ENCODE data around the gene MYO3B.
"Not testable (repeated sequence)": the region's sequence is repeated elsewhere in the genome, so short reads cannot be mapped to it uniquely, and the experiment has no call there.

MYO3B gene

DNA sequence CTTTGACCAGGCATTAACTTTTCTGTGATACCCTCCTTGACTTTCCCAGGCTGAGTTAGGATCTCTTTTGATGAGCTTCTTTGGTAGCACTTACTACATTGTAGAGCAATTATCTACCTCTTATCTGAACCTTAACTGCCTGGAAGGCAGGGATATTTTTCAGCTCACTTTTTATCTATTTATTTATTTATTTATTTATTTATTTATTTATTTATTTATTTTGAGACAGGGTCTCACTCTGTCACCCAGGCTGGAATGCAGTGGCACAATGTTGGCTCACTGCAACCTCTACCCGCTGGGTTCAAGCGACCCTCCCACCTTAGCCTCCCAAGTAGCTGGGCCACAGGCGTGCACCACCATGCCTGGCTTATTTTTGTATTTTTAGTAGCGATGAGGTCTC lies 294.6 kb downstream of the MYO3B start:
- H3K27me3 Mint-ChIP-seq, result peaks cover 10% of the 10 kb centered on the region
- not testable (repeated sequence) for H3K36me3 Mint-ChIP-seq (ENCODE audit: low read depth); H3K4me3 Mint-ChIP-seq; H3K4me1 Mint-ChIP-seq (ENCODE audit: low read depth); H3K27ac Mint-ChIP-seq; H3K9me3 Mint-ChIP-seq

DNA sequence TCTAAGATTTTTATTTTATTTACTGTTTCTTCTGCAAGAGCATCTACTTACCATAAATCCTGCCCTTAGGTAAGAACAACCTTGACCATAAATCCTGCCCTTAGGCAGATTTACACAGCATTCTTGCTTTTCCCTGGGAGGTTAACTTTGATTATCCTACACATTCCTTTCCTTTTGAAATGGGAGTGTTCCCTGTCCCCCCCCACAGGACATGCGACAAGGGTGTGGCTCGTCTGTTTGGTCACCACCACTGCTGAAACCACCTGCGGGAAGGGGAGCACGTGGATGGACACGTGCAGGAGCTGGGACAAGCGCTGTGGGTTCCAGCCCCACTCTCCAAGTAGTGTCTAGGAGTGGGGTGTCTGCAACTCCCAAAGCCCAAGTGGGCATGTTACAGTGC lies 297.9 kb downstream of the MYO3B start:
- no peak overlapping the region for H3K4me3 Mint-ChIP-seq
- no peaks in the 10 kb centered on the region for H3K9me3 Mint-ChIP-seq
- peaks cover 10% of the 10 kb centered on the region for H3K27me3 Mint-ChIP-seq

DNA sequence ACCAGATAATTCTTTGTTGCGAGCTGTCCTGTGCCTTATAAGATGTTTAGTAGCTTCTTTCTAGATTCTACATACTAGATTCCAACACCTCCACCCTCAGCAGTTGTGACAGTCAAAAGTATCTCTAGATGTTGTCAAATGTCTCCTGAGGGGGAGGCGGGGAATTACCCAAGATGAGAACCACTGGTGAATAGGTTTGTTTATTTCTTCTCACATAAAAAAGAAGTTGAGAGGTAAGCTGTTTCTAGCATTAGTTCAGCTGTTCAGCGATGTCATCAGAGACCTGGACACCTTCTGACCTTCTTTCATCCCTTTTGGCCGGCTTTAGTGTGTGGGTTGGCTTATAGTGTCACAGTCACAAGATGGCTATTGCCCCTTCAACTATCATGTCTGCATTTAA lies 299.7 kb downstream of the MYO3B start:
- Mint-ChIP-seq H3K4me3 (no peak overlapping the region), H3K27me3 (peaks cover 14% of the 10 kb centered on the region), H3K4me1 (ENCODE audit: low read depth) (no peaks in the 10 kb centered on the region), H3K9me3 (no peaks in the 10 kb centered on the region), H3K36me3 (ENCODE audit: low read depth) (no peaks in the 10 kb centered on the region), H3K27ac (no peak overlapping the region)

More for the DNA sequence above, 297.9 kb downstream of the MYO3B start:
- no peak overlapping the region for H3K27ac Mint-ChIP-seq
- H3K4me1 Mint-ChIP-seq (ENCODE audit: low read depth), result no peaks in the 10 kb centered on the region
- H3K36me3 Mint-ChIP-seq (ENCODE audit: low read depth), result no peaks in the 10 kb centered on the region

DNA sequence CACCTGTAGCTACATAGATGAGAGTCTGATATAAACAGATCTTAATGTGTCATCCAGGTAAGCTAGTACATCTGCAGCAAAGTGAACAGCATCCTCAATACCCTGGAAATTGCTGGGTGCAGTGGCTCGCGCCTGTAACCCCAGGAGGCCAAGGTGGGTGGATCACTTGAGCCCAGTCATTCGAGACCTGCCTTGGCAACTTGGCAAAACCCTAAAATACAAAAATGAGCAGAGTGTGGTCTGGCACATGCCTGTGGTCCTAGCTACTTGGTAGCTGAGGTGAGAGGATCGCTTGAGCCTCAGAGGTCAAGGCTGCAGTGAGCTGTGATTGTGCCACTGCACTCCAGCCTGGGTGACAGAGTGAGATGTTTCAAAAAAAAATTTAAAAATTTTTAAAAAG lies 303.3 kb downstream of the MYO3B start:
- no peaks in the 10 kb centered on the region for H3K4me1 Mint-ChIP-seq (ENCODE audit: low read depth)

DNA sequence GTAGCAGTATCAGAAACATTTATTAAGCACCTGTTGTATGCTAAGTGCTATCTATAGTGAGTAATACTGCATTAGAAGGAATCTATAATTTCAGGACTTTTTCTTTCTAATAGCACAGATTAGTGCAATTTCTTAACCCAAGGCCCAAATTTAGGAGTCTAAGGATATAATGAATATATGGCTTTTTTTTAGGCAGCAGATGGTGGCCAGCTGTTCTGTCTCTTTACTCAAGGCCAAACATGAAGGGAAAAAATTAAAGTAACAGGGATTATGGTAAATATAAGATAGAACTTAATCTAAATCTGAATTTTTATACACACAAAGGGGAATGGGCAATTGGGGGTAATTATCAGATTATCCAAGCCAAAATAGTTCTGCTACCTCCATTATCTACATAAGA lies 306.6 kb downstream of the MYO3B start:
- no peaks in the 10 kb centered on the region for H3K4me1 Mint-ChIP-seq (ENCODE audit: low read depth)
- no peak overlapping the region for H3K4me3 Mint-ChIP-seq
- H3K27me3 Mint-ChIP-seq, result peaks cover 7% of the 10 kb centered on the region
- no peaks in the 10 kb centered on the region for H3K36me3 Mint-ChIP-seq (ENCODE audit: low read depth)
- H3K27ac Mint-ChIP-seq, result no peak overlapping the region
- no peaks in the 10 kb centered on the region for H3K9me3 Mint-ChIP-seq

More for the DNA sequence above, 303.3 kb downstream of the MYO3B start:
- Mint-ChIP-seq H3K27me3 (peaks cover 7% of the 10 kb centered on the region), H3K36me3 (ENCODE audit: low read depth) (no peaks in the 10 kb centered on the region), H3K9me3 (no peaks in the 10 kb centered on the region), H3K4me3 (no peak overlapping the region), H3K27ac (no peak overlapping the region)

DNA sequence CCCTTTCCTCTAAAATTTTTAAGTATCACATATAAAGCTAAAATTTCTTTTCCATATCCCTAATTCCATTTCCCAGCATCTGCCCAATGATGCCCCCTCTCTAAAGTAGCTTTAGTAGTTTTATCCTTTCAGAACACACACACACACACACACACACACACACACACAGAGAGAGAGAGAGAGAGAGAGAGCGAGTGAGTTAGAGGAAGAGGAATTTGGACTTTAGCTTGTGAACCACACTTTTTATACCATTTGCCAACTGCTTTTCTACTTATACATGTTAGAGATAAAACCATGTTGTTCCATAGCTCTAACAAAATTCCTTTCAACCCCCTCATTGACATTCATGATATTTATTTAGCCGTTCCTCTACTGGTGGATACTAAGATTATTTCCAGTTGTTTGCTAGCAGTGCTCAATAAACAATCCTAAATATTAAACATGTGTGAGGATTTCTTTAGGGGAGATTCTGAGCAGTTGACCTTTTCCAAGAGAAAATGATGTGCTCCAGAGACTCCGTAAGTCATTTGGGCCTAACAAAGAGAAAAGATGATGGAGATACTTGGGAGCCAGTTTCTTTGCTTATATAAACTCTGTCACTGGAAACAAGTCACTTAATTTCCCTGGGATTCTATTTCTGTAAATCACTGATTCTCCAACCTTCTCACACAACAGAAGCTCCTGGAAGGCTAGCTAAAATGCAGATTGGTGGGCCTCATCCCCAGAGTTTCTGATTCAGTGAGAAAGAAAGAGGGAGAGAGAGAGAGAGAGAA lies 307.5 kb downstream of the MYO3B start:
- Mint-ChIP-seq H3K9me3 (no peaks in the 10 kb centered on the region), H3K27me3 (peaks cover 7% of the 10 kb centered on the region), H3K4me1 (ENCODE audit: low read depth) (no peaks in the 10 kb centered on the region), H3K36me3 (ENCODE audit: low read depth) (no peaks in the 10 kb centered on the region), H3K27ac (no peak overlapping the region), H3K4me3 (no peak overlapping the region)

DNA sequence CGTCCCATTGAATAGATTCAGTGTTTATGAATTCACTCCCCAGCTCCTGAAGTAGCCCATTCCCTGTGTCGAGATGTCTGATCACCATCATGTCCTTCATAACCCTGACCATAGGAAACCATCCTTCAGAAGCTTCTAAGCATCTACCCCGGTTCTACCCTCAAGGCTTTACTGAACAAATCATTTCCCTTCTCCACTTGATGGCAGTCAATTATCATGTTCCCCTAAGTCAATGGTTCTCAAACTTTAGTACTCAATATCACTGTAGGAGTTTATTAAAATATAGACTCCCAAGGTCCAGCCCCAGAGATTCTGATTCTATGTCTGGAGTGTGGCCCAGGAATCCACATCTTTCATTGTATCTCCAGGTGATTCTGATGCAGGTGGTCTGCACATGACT lies 308.8 kb downstream of the MYO3B start:
- Mint-ChIP-seq H3K36me3 (ENCODE audit: low read depth) (no peaks in the 10 kb centered on the region), H3K9me3 (no peaks in the 10 kb centered on the region), H3K27me3 (peaks cover 7% of the 10 kb centered on the region), H3K27ac (no peak overlapping the region), H3K4me3 (no peak overlapping the region), H3K4me1 (ENCODE audit: low read depth) (no peaks in the 10 kb centered on the region)

DNA sequence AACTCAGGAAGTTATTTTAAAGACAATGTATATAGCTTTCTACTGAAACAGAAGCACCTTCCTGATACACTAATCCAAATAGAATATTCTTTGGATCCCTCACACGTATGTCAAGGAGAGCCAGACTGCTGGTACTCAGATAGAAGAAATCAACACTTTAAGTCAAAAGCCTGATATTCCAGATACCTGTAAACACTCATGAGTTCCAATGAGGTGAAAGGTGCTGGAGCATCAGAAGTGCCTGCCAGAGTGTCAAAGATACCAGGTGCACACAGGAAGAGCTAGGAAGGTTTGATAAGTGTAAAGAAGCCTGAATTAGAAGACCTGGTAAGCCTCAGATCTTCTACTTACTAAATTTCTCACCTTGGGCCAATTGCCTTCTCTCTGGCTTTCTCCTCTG lies 310.9 kb downstream of the MYO3B start:
- Mint-ChIP-seq H3K27ac (no peak overlapping the region), H3K36me3 (ENCODE audit: low read depth) (no peaks in the 10 kb centered on the region), H3K4me1 (ENCODE audit: low read depth) (no peaks in the 10 kb centered on the region), H3K4me3 (no peak overlapping the region), H3K9me3 (no peaks in the 10 kb centered on the region), H3K27me3 (peaks cover 4% of the 10 kb centered on the region)

DNA sequence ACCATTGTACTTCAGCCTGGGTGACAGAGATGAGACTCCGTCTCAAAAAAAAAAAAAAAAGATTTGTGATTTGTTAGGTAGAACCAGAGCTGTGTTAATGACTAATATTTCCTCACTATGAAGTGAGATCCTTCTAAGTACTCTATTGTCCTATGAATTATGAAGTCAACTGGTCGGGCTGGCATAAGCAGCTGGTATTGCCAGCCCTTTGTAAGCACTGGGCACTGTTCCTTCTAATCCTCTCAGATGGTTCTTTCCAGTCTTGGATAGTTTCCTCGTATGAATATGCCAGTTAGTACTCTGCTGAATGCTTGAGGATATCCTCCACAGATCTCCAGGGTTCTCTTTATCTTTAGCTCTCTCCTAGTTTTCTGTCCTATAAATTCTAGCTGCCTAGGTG lies 314.1 kb downstream of the MYO3B start:
- H3K4me1 Mint-ChIP-seq (ENCODE audit: low read depth), result no peaks in the 10 kb centered on the region
- H3K36me3 Mint-ChIP-seq (ENCODE audit: low read depth), result no peaks in the 10 kb centered on the region
- no peak overlapping the region for H3K27ac Mint-ChIP-seq
- H3K9me3 Mint-ChIP-seq, result no peaks in the 10 kb centered on the region
- H3K4me3 Mint-ChIP-seq, result no peak overlapping the region
- H3K27me3 Mint-ChIP-seq, result peaks cover 11% of the 10 kb centered on the region

DNA sequence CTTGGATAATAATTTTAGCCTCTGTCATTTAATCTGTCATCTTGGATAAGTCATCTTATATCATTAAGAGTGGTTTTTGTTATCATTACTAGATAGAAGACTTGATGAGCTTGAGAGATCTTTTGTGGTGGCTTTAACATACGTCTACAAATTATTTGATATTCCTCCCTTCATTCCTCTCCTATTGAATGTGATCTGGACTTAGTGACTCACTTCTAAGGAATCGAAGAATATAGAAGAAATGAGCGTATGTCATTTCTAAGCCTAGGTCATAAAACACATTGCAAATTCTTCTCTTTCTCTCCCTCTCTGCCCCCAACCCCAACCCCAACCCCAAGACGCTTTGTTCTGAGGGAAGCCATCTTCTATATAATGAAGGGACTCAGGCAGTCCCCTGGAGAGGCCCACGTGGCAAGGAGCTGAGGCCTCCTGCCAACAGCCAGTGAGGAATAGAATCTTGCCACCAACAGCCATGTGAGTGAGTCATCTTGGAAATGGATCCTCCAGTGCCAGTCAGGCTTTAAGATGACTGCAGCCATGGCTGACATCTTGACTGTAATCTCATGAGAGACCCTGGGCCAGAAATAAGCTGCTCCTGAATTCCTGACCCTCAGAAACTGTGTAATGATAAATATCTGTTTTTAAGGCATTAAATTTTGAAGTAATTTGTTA lies 315.6 kb downstream of the MYO3B start:
- Mint-ChIP-seq H3K27ac (no peak overlapping the region), H3K27me3 (peaks cover 12% of the 10 kb centered on the region), H3K9me3 (no peaks in the 10 kb centered on the region), H3K36me3 (ENCODE audit: low read depth) (no peaks in the 10 kb centered on the region), H3K4me1 (ENCODE audit: low read depth) (no peaks in the 10 kb centered on the region), H3K4me3 (no peak overlapping the region)

DNA sequence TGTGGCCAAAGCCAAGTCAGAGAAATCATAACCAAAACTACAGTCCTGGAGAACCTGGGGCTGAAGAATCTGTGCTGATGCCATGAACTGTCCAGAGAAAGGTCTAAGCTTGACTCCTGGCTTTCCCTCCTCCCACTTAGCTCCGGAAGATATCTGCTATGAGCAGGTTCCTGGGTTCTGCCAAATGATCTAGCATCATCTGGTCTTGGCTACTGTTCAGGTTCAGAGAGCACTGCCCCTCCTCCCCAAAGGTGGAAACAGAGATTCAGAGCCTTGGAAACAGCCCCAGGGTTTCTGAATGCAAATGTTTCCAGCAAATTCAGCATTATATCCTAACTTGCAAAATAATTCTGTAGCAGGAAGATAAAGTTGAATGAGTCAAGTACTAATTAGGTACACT lies 317.9 kb downstream of the MYO3B start:
- Mint-ChIP-seq H3K4me1 (ENCODE audit: low read depth) (no peaks in the 10 kb centered on the region), H3K27me3 (peaks cover 21% of the 10 kb centered on the region), H3K4me3 (no peak overlapping the region), H3K36me3 (ENCODE audit: low read depth) (no peaks in the 10 kb centered on the region), H3K9me3 (no peaks in the 10 kb centered on the region), H3K27ac (no peak overlapping the region)

DNA sequence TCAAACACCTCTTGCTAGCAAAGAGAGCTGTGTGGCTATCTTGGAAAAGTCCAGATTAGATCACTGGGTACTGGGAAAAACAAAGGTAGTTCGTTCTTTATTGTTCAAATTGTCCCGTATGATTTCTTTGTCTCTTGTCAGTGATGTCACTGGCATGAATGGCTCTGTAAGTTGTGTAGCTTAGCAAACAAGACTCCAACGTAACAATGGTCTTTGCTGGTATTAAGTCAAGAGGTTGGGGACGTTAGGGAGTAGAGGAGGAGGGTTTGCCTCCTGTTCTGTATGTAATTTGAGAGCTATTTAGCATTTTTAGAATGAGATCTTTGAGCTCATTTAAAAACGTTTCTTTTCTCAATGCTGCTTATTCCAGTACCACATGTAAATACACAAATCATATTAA lies 320.7 kb downstream of the MYO3B start:
- Mint-ChIP-seq H3K27me3 (peaks cover 25% of the 10 kb centered on the region), H3K27ac (no peak overlapping the region), H3K4me3 (no peak overlapping the region), H3K9me3 (no peaks in the 10 kb centered on the region), H3K36me3 (ENCODE audit: low read depth) (no peaks in the 10 kb centered on the region), H3K4me1 (ENCODE audit: low read depth) (no peaks in the 10 kb centered on the region)

DNA sequence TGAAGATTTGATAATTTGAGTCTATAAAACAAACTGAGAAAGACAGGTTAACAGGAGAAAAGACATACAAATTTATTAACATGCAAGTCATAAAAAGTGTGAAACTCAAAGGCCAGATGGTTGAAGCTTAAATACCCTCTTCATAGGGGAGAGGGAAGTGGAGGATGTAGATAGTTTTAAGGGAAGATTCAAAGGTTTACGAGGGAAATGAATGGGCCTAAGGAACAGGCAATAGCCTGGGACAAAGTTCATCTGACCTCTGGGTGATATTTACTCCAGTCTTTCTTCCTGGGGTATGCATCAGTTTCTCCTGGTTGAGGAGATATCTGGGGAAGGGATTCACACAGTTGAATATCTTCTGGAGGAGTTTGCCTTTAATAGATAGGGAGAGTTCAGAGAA lies 322.2 kb downstream of the MYO3B start:
- H3K27ac Mint-ChIP-seq, result no peak overlapping the region
- no peaks in the 10 kb centered on the region for H3K9me3 Mint-ChIP-seq
- H3K4me1 Mint-ChIP-seq (ENCODE audit: low read depth), result no peaks in the 10 kb centered on the region
- peaks cover 25% of the 10 kb centered on the region for H3K27me3 Mint-ChIP-seq
- H3K4me3 Mint-ChIP-seq, result no peak overlapping the region
- no peaks in the 10 kb centered on the region for H3K36me3 Mint-ChIP-seq (ENCODE audit: low read depth)

DNA sequence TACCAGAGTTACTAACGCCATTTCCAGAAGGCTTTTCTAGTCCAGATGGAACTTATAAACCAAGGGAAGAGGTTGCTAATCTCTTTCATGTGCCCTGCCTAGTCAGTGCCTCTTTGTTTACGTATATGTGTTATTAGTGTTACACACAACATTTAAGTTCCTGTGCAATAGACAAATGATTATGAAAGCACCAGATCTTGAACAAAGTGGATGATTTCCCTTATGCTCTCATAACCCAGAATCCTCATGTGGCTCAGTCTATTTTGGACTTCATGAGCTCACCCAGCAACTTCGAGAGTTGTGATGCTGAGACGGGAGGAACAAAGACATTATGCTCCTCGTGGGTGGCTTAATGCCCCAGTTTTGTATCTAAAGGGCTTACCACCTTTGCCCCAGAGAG lies 322.8 kb downstream of the MYO3B start:
- Mint-ChIP-seq H3K4me3 (no peak overlapping the region), H3K36me3 (ENCODE audit: low read depth) (no peaks in the 10 kb centered on the region), H3K9me3 (no peaks in the 10 kb centered on the region), H3K27ac (no peak overlapping the region), H3K4me1 (ENCODE audit: low read depth) (peaks cover 3% of the 10 kb centered on the region), H3K27me3 (peaks cover 25% of the 10 kb centered on the region)

DNA sequence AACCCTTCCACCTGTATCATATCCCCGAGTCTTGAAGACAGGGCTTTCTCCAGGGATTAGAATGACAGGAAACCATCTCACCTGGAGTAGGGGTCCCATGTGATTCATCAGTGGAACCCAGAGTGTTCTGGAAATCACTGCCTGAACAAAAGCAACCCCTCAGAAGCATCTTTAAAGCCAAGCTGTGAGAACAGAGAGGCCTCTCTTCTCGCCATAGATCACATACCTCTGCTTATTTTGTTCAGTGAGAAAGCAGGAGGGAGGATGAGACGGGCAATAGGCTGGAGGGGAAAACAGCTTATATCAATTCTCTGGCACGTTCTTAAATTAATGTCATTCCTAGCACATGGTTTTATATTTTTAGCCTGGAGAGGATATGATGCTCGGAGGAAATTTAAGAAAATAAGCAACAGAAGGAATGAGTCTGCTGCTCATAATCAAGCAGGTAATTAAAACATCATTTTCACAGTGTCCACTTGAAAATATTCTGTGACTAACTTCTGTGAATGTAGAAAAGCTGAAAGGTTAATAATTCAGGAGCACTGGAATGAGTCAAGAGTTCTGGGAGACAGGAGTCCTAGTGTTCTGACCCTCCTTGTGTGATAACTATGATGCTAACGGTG lies 323.6 kb downstream of the MYO3B start:
- no peaks in the 10 kb centered on the region for H3K36me3 Mint-ChIP-seq (ENCODE audit: low read depth)
- no peaks in the 10 kb centered on the region for H3K9me3 Mint-ChIP-seq
- no peak overlapping the region for H3K4me3 Mint-ChIP-seq
- peaks cover 27% of the 10 kb centered on the region for H3K27me3 Mint-ChIP-seq
- no peak overlapping the region for H3K27ac Mint-ChIP-seq
- peaks cover 9% of the 10 kb centered on the region for H3K4me1 Mint-ChIP-seq (ENCODE audit: low read depth)
